DMS114 treated with DMSO at 0.1 percent for 48 hours (cell line): ENCODE measurements around the gene TBCC.

Experiments used
- DNase-seq: peaks from one replicate; lab custom pipeline; 2025; ENCODE audit not compliant: unreplicated experiment; lab: John Stamatoyannopoulos, UW

TBCC gene

DNA sequence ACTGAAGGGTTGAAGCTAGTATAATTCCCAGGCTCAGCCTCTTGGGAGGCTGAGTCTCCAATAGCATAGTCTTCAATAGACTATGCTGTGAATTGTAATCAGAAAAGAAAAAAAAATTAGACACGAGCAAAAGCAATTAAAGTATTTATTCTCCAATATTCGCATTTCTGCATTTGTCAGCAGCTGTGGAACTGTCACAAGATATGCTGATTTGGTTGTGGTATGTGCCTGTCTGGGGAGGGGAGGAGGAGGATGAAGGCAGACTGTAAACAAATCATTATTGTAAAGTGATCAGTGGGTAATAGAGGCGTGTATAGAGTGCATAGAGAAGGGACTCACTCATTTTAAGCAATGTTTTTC is 25.8 kb upstream of the TBCC start:
- no peak for DNase-seq

DNA sequence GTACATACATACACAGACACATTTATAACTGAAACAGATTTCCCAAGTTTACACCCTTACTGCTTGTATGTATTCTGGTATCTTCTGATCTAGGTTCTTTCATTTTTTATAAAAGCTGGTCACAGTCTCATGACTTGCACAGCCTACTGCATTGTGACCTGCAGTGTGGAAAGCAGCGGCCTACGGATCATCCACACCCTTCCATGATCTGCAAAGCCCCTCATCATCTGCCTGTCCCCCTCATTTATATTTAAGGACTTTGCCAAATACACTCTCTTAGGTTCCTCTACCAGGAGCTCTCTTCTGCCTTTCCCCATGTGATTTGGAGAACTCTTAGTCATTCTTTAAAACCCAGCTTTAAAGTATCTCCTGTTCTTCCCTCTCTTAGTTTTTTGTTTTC is 23.9 kb upstream of the TBCC start:
- no peak for DNase-seq

DNA sequence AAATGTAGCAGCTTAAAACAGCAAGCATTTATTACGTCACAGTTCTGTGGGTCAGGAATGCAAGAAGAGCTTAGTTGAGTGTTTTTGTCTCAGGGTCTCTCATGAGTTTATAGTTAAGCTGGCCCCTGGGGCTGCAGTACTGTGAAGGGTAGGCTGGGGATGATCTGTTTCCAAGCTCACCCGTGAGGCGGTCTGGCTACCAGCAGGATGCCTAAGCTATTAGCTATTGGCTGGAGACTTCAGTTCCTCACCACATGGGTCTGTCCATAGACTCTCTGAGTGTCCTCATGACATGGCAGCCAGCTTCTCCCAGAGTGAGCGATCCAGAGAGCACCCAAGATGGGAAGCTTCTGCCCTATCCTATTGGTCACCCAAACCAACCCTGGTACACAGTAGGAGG is 23.1 kb upstream of the TBCC start:
- no peak for DNase-seq

- no peak for DNase-seq
These were observed 20.3 kb upstream of the TBCC start for GRCh38 chr6:42766163-42766670.

GRCh38 chr6:42764911-42765648 is 19.2 kb upstream of the TBCC start:
- DNase-seq, result no peak

- no peak for DNase-seq
These were observed 17.0 kb upstream of the TBCC start for GRCh38 chr6:42762950-42763349.

DNA sequence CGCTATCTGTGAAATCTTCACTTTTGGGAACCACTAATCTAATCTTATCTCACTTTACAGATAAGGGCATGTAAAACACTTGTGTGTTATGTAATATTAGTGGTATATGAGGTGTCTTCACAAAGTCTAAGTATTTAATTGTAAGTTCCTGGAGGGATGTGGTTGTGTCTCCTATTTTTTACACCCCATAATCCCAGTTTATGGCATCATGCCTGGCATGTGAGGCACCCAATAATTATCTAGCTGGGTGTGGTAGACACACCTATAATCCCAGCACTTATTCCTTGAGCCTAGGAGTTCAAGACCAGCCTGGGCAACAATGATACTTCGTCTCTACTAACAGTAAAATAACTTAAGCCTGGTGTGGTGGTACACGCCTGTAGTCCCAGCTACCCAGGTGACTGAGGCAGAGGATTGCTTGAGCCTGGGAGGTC is 16.5 kb upstream of the TBCC start:
- no peak for DNase-seq

DNA sequence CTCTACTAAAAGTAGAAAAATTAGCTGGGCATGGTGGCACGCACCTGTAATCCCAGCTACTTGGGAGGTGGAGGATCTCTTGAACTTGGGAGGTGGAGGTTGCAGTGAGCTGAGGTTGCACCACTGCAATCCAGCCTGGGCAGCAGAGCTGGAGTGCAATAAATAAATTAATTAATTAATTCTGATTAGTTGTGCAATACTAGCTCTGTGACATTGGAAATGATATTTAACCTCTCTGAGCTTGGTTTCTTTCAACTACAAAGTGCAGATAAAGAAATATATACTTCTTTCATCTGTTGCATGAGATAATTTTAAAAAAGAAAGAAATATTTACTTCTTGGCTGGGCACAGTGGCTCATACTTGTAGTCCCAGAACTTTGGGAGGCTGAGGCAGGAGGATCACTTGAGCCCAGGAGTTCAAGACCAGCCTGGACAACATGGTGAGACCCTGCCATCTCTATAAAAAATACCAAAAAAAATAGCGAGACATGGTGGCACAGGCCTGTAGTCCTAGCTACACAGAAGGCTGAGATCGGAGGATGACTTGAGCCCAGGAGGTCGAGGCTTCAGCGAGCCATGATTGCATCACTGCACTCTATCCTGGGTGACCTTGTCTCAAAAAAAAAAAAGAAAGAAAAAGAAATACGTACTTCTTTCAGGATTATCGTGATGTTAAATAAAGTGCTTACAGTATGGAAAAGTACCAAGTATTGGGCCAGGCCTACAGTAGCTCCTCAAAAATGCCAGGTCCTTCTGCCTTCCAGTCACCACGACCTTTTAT is 15.6 kb upstream of the TBCC start:
- no peak for DNase-seq

- DNase-seq, result no peak
These were observed 13.0 kb upstream of the TBCC start for GRCh38 chr6:42758756-42759430.

DNA sequence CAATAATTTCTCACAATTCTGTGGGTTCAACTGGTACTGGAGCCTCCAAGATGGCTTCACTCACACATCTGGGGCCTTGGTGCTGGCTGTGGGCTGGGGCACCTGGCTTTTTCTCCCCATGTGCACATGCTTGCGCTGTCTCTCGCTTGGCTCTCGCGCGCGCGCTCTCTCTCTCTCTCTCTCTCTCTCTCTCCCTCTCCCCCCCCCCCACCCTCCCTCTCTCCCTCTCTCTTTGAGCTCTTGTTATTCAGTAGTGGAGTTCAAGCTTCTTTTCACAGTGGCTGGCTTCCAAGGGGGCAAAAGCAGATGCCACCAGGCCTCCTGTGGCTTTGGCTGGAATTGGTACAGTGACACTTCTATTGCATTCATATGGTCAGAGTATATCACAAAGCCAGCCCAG is 10.8 kb upstream of the TBCC start:
- no peak for DNase-seq

DNA sequence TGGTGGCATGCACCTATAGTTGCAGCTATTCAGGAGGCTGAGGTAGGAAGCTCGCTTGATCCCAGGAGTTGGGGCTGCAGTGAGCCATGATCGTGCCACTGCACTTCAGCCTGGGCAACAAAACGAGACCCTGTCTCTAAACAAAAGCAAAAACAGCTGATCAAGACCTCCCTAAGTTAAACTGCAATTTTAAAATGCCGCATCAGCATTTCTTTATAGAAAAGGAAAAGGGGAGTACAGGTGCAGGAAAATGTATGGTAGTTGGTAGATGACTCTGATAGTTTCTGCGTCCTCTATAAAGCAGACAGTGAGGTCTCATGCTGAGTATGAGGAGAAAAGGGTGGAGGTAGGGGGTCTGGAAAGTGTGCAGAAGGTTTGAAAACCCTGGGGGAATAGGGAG is 8.9 kb upstream of the TBCC start:
- no peak for DNase-seq

DNA sequence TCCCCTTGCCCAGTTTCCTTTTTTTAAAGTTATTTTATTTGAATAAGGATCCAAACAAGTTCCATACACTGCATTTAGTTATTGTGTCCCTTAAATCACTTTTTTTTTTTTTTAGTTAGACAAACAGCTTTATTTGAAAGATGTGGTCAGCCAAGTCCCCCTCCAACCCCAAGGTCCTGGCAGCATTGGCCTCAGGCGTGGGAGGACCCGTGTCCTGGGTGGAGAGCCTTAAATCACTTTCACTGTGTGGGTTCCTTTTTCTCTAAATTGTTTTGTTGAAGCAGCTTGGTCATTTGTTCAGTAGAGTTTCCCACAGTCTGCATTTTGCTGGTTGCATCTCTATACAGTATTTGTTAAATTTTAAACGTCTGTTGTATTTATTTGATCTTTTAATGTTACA is 5.2 kb upstream of the TBCC start:
- DNase-seq, result no peak

DNA sequence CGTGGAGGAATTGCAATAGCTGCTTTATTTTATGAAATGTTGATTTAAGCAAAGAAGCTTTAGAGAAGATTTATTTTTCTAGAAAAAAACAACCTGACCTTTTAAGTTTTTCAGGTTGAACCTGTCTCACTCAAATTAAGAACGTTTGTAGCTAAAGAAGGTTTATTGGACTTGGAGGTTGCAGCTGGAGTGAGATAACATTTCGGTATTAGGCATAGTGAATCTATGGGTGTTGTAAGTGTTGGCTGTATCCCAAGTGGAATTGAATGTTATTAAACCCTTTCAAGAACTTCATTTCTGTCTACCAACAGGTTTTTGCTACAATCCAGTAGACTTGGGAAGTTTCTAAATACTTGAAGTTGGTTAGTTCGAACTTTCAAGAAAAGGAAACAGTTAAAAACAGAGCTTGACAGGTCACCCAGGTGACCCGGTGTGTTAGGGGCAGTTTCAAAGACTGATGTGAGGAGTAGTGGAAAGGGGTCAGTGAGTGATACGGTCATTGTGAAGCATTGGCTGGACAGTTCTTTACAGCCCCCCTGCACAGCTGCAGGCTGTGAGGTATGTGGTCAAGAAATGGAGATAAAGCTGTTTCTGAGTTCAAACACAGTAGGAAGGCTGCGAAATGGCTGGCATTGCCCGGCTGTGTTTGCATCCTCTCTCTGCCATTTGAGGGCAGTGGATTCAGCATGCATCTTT is 2.4 kb upstream of the TBCC start:
- no peak for DNase-seq

GRCh38 chr6:42746463-42747391 is 824 bp upstream of the TBCC start:
- peak; percentile 91 for DNase-seq

GRCh38 chr6:42745083-42745639 is 742 bp downstream of the TBCC start:
- DNase-seq, result no peak

DNA sequence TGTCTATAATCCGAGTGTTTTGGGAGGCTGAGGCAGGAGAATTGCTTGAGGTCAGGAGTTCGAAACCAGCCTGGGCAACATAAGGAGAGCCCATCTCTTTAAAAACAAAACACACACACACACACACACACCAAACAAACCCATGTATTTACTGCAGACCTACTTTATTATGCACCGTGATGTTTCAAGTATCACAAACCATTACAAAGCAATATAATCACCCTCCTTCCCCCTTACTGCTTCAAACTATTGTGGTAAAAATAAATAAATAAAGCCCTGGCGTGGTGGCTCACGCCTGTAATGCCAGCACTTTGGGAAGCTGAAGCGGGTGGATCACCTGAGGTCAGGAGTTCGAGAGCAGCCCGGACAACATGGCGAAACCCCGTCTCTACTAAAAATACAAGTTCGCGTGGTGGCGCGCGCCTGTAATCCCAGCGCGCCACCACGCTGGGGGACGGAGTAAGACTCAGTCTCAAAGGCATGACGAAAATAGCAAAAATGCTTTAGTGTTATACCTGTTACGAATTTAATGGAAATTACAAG is 1.5 kb downstream of the TBCC start:
- no peak for DNase-seq

DNA sequence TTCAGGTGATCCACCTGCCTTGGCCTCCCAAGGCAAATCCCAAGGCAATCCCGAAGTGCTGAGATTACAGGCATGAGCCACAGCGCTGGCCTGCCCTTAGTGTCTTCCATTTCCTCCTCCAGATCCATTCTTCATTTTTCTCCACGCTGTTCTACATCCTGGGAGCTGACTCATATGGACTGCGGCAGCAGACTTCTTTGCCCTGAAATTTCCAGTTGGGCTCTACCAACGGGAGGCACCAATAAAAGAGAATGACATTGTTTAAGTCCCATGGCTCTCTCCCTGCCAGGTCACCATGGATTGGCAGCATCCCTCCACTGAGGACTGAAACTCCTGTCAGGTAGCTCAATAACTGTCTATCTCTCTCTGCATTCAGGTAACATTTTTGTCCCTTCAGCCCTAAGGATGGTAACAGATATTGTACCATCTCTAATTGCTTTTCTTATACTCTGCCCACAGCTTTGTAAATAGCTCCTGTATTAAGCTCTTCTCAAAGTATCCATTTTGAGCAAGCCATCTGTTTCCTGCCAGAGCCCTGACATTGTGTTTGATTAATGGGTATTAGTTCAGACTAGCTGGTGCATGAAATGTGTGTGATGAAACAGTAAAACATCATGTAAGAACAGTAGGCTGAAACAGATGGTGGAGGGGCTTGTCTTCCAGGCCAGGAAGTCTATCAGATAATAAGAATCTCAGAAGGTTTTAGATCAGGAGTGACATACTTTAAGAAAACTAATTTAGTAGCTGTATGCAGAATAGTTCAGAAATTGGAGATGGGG is 3.6 kb downstream of the TBCC start:
- DNase-seq, result peak; percentile 27

DNA sequence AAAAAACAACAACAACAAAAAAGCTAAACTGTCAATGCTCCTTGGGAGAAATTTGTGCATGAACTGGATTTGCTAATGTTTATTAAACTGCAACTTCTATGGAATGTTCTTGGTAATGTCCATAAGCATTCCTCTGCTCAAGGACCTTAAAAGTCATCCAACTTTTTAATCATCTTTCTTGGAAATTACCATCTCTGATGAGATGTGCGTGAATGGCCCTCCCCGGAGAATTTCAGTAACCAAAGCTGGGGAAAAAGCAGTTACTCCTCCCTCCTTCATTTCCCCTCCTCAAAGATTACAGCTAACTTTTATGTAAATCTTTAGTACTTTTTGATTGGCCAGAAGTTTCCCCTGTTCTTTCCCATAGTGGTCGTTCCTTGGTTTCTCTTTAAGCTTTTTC is 5.2 kb downstream of the TBCC start:
- no peak for DNase-seq

- DNase-seq, result no peak
These were observed 9.9 kb downstream of the TBCC start for GRCh38 chr6:42735976-42736375.
